ENCODE data around the gene PRSS21.

- TF ChIP-seq CTCF (IDR thresholded peaks at IDR 0.05) (peak in 1 of 3 donors; percentile 15), POLR2AphosphoS5 (IDR thresholded peaks at IDR 0.05) (peak in 1 of 3 donors; percentile 36), POLR2A (IDR thresholded peaks at IDR 0.05) (no peak)
These were observed 25.4 kb downstream of the PRSS21 start for GRCh38 chr16:2842340-2843000.
